Uterus (tissue), 4 donors: Measurements from ENCODE around the gene FAM3B. TPM values are rescaled to one million over a fixed set of nuclear protein-coding genes. Genes with fewer than 3 reads are reported as not detected.

Experiments used
- DNase-seq, 2 donors: peaks; one replicate each; pipeline ENCODE4 v3.0.0-alpha.2; 2019 to 2020
- H3K27ac ChIP-seq, 2 donors: fragments of 200-600 bp; sonication (generic); 1 replicate in 1 of 2; 2 replicates in 1 of 2; pipeline ENCODE4 v1.5.1; 2016 to 2018
- H3K27me3 ChIP-seq, 2 donors: fragments of 200-600 bp; sonication (generic); one replicate each; pipeline ENCODE4 v1.5.1; 2018 to 2019; ENCODE audit warnings: control low read depth in 1 of 2
- H3K36me3 ChIP-seq, 2 donors: fragments of 200-600 bp; sonication (generic); one replicate each; pipeline ENCODE4 v1.5.1; 2019; ENCODE audit warnings: control low read depth in 1 of 2
- H3K4me1 ChIP-seq, 2 donors: fragments of 200-600 bp; sonication (generic); one replicate each; pipeline ENCODE4 v1.5.1; 2018 to 2019; ENCODE audit warnings: control low read depth in 1 of 2
- H3K4me3 ChIP-seq, 2 donors: fragments of 200-600 bp; sonication (generic); 1 replicate in 1 of 2; 2 replicates in 1 of 2; pipeline ENCODE4 v1.5.1; 2018 to 2019; ENCODE audit warnings: mild to moderate bottlenecking in 1 of 2
- H3K9me3 ChIP-seq, 2 donors: fragments of 200-600 bp; sonication (generic); one replicate each; pipeline ENCODE4 v1.5.1; 2019; ENCODE audit warnings: control low read depth in 1 of 2
- CTCF ChIP-seq, 4 experiments: fragments of 200-600 bp in 2 of 4; fragments of 450-650 bp in 2 of 4; sonication (generic) in 2 of 4; IDR thresholded peaks; one replicate each; pipeline ENCODE4 v1.5.1; 2016 to 2019; ENCODE audit warnings: antibody characterized with exemption in 4 of 4, mild to moderate bottlenecking in 2 of 4, moderate library complexity in 1 of 4
- POLR2A ChIP-seq, 2 donors: fragments of 450-650 bp; IDR thresholded peaks; one replicate each; pipeline ENCODE4 v1.6.1; 2016; ENCODE audit warnings: antibody characterized with exemption in 2 of 2, mild to moderate bottlenecking in 1 of 2, moderate library complexity in 1 of 2
- intact Hi-C: fragments of 100-400 bp; cut with DNase I; formaldehyde crosslinking; loops from one replicate; pipeline ENCODE4 v1.15.1; 2023; ENCODE audit warnings: low total_unique reads
- total RNA-seq, 4 donors: library from RNA; depleted of rRNA in 3 of 4; stranded (reverse); fragments of >200 nt in 3 of 4; gene quantifications; one replicate each; pipeline versions ENCODE4 v1.1.0 to v1.2.4, GENCODE V29; 2014 to 2023
- donor health status: DM: yes; HTN: yes; CAD: no.

The FAM3B gene
- total RNA-seq, 4 donors from 2014 or later = 5.1 TPM; not detected in 3

- Histone ChIP-seq H3K4me3 (no peak overlapping the region), H3K4me1 (no peaks in the 10 kb centered on the region), H3K9me3 (no peaks in the 10 kb centered on the region), H3K27me3 (no peaks in the 10 kb centered on the region), H3K27ac (no peak overlapping the region), H3K36me3 (no peaks in the 10 kb centered on the region)
- TF ChIP-seq POLR2A (IDR thresholded peaks at IDR 0.05) = no peak
- no peak for TF ChIP-seq CTCF (IDR thresholded peaks at IDR 0.05)
- intact Hi-C loops = no loop called here
- DNase-seq = no peak
Measured at GRCh38 chr21:41349126-41349525, 32.5 kb downstream of the FAM3B start.

- intact Hi-C loops = no loop called here
- Histone ChIP-seq H3K27ac (no peak overlapping the region), H3K9me3 (no peaks in the 10 kb centered on the region), H3K36me3 (no peaks in the 10 kb centered on the region), H3K27me3 (no peaks in the 10 kb centered on the region), H3K4me3 (no peak overlapping the region), H3K4me1 (no peaks in the 10 kb centered on the region)
- no peak for TF ChIP-seq POLR2A (IDR thresholded peaks at IDR 0.05)
- no peak for TF ChIP-seq CTCF (IDR thresholded peaks at IDR 0.05)
- DNase-seq = no peak
Measured at GRCh38 chr21:41349619-41350390, 33.2 kb downstream of the FAM3B start.

- intact Hi-C loops = no loop called here
- no peak overlapping the region for H3K4me3 ChIP-seq
- no peaks in the 10 kb centered on the region for H3K27me3 ChIP-seq
- H3K4me1 ChIP-seq = no peaks in the 10 kb centered on the region
- no peaks in the 10 kb centered on the region for H3K9me3 ChIP-seq
- H3K27ac ChIP-seq = no peak overlapping the region
- H3K36me3 ChIP-seq = no peaks in the 10 kb centered on the region
- TF ChIP-seq CTCF (IDR thresholded peaks at IDR 0.05) = no peak
- TF ChIP-seq POLR2A (IDR thresholded peaks at IDR 0.05) = no peak
- DNase-seq = no peak
Measured at GRCh38 chr21:41350436-41351155, 34.0 kb downstream of the FAM3B start.

GRCh38 chr21:41357546-41357945 lies 40.9 kb downstream of the FAM3B start:
- Histone ChIP-seq H3K27me3 (no peaks in the 10 kb centered on the region), H3K4me1 (no peaks in the 10 kb centered on the region), H3K27ac (no peak overlapping the region), H3K9me3 (no peaks in the 10 kb centered on the region), H3K4me3 (no peak overlapping the region), H3K36me3 (no peaks in the 10 kb centered on the region)
- no peak for DNase-seq
- TF ChIP-seq CTCF (IDR thresholded peaks at IDR 0.05) (no peak), POLR2A (IDR thresholded peaks at IDR 0.05) (no peak)
- intact Hi-C loops = no loop called here
